ENCODE results near the gene HSD17B12. TPM values are rescaled to one million over a fixed set of nuclear protein-coding genes. Genes with fewer than 3 reads are reported as not detected.

Gene HSD17B12
- total and polyA plus RNA-seq, 2 of the 13 experiments (the other 11 are each of a cell fraction or from before 2014, with no cell fraction given), result 50.3 to 117 TPM

GRCh38 chr11:43904742-43905535, 224.4 kb downstream of the HSD17B12 start:
- ChIA-PET CTCF (ENCODE audit: low intra/inter-chr PET ratio, low total read pairs) (no interaction called here), POLR2A (no interaction called here)
- Histone ChIP-seq H3K36me3 (replicated peaks in 1 of 2; ENCODE audit: control insufficient read depth in 1 of 2, insufficient read depth in 2 of 2, low read length in 2 of 2) (peaks cover 6 to 28% of the 10 kb centered on the region in 2 experiments; a peak in 4 of 5 replicates), H3K4me3 (replicated peaks in 1 of 3; ENCODE audit: insufficient read depth in 1 of 3, low read depth in 2 of 3, low read length in 3 of 3) (no peak overlapping the region), H3K79me2 (ENCODE audit: insufficient read depth, low read length) (no peaks in the 10 kb centered on the region), H3K9me3 (ENCODE audit: low read length) (no peaks in the 10 kb centered on the region), H3K27ac (ENCODE audit: extremely low read length, insufficient read depth, low read length) (no peak overlapping the region), H4K20me1 (ENCODE audit: insufficient read depth, low read length) (no peaks in the 10 kb centered on the region), H3K4me1 (ENCODE audit: insufficient read depth, low read length) (no peaks in the 10 kb centered on the region), H3K27me3 (ENCODE audit: control insufficient read depth in 1 of 2, insufficient read depth in 2 of 2, low read length in 2 of 2) (no peaks in the 10 kb centered on the region), H3K9ac (ENCODE audit: insufficient read depth, low read depth, low read length) (no peak overlapping the region), H3K4me2 (ENCODE audit: low read depth, low read length) (no peak overlapping the region), H2AFZ (ENCODE audit: low read length) (no peak overlapping the region)
- DNase-seq (ENCODE audit: low spot score) (no peak), ATAC-seq (no peak), FAIRE-seq (no peak)
- intact Hi-C loops (cut with micrococcal nuclease; ENCODE audit: unreplicated experiment) (no loop called here), in situ Hi-C loops (cut with HindIII; ENCODE audit: extremely low pct_ligation_motif_present, low pct_unique_long_range_greater_than_20kb) (no loop called here)
- BruUV-seq (replicated peaks), result no TSS peak
- TF ChIP-seq POLR2AphosphoS2 (IDR thresholded peaks at IDR 0.05; ENCODE audit: low read depth, low read length) (no peak), ATAD3A (CRISPR knock-in tag; IDR thresholded peaks at IDR 0.05) (no peak), ZNF607 (CRISPR knock-in tag; IDR thresholded peaks at IDR 0.05; ENCODE audit: borderline replicate concordance) (no peak), TEAD3 (CRISPR knock-in tag; optimal IDR thresholded peaks at IDR 0.05; ENCODE audit: borderline replicate concordance) (no peak), ZNF746 (CRISPR knock-in tag; IDR thresholded peaks at IDR 0.05) (no peak), CEBPB (IDR thresholded peaks at IDR 0.05; ENCODE audit: borderline replicate concordance, low read depth, low read length) (no peak), MAZ (IDR thresholded peaks at IDR 0.05; ENCODE audit: borderline replicate concordance, low read depth, low read length) (no peak), MAZ (CRISPR knock-in tag; IDR thresholded peaks at IDR 0.05; ENCODE audit: low read depth) (no peak), EEA1 (CRISPR knock-in tag; IDR thresholded peaks at IDR 0.05; ENCODE audit: borderline replicate concordance) (no peak)
- 95% methylated on average over 10 of the region's 10 CpGs for WGBS (ENCODE audit: low lambda C conversion rate)

- ATAC-seq, result no peak
- no peaks in the 10 kb centered on the region for H3K27me3 ChIP-seq (ENCODE audit: control insufficient read depth in 1 of 2, insufficient read depth in 2 of 2, low read length in 2 of 2)
- H3K4me2 ChIP-seq (ENCODE audit: low read depth, low read length), result no peak overlapping the region
- no peaks in the 10 kb centered on the region for H3K79me2 ChIP-seq (ENCODE audit: insufficient read depth, low read length)
- in situ Hi-C loops (cut with HindIII; ENCODE audit: extremely low pct_ligation_motif_present, low pct_unique_long_range_greater_than_20kb), result no loop called here
- 100% methylated on average over 2 of the region's 2 CpGs for WGBS (ENCODE audit: low lambda C conversion rate)
- H3K4me3 ChIP-seq (replicated peaks in 1 of 3; ENCODE audit: insufficient read depth in 1 of 3, low read depth in 2 of 3, low read length in 3 of 3), result no peak overlapping the region
- no peaks in the 10 kb centered on the region for H3K9me3 ChIP-seq (ENCODE audit: low read length)
- intact Hi-C loops (cut with micrococcal nuclease; ENCODE audit: unreplicated experiment), result no loop called here
- no peaks in the 10 kb centered on the region for H4K20me1 ChIP-seq (ENCODE audit: insufficient read depth, low read length)
- BruUV-seq (replicated peaks), result no TSS peak
- H3K27ac ChIP-seq (ENCODE audit: extremely low read length, insufficient read depth, low read length), result no peak overlapping the region
- no peaks in the 10 kb centered on the region for H3K4me1 ChIP-seq (ENCODE audit: insufficient read depth, low read length)
- TF ChIP-seq IKZF5 (CRISPR knock-in tag; IDR thresholded peaks at IDR 0.05) (no peak), RFX1 (IDR thresholded peaks at IDR 0.05) (peak; percentile 16; the same call in 1 of the 2 replicates), ZNF83 (CRISPR knock-in tag; IDR thresholded peaks at IDR 0.05; ENCODE audit: borderline replicate concordance) (no peak)
- no peak for DNase-seq (ENCODE audit: low spot score)
- peaks cover 6 to 28% of the 10 kb centered on the region in 2 experiments for H3K36me3 ChIP-seq (replicated peaks in 1 of 2; ENCODE audit: control insufficient read depth in 1 of 2, insufficient read depth in 2 of 2, low read length in 2 of 2)
- H2AFZ ChIP-seq (ENCODE audit: low read length), result no peak overlapping the region
- ChIA-PET POLR2A (no interaction called here), CTCF (ENCODE audit: low intra/inter-chr PET ratio, low total read pairs) (no interaction called here)
- H3K9ac ChIP-seq (ENCODE audit: insufficient read depth, low read depth, low read length), result no peak overlapping the region
- no peak for FAIRE-seq
These were observed 225.3 kb downstream of the HSD17B12 start for GRCh38 chr11:43905813-43906241.
